Panc1 (cell line): Measurements from ENCODE around the gene CLCN4. TPM values are rescaled to one million over a fixed set of nuclear protein-coding genes. Genes with fewer than 3 reads are reported as not detected.

Experiments
- ATAC-seq: fragments of 200-7000 bp; cut with Tn5 transposase; 2 replicates; pipeline ENCODE4 v1.9.1; 2020; ENCODE audit warnings: mild to moderate bottlenecking, moderate library complexity
- BruUV-seq: library from RNA; stranded (reverse); fragments of 400-500 nt; replicated peaks from 2 replicates; lab custom pipeline; 2021; lab: Mats Ljungman, UMichigan
- CTCF ChIA-PET: fragments of 300-600 bp; sonication (Branson Sonifier 250); formaldehyde crosslinking; loops from one replicate; lab custom pipeline; 2022; ENCODE audit warnings: antibody characterized with exemption; lab: Charles Lee
- POLR2A ChIA-PET: fragments of 300-600 bp; sonication (Branson Sonifier 250); formaldehyde crosslinking; loops from one replicate; lab custom pipeline; 2022; ENCODE audit warnings: antibody characterized with exemption; lab: Charles Lee
- DNase-seq: peaks from one replicate; pipeline ENCODE4 v3.0.0-alpha.2; 2010; ENCODE audit warnings: low read depth, low spot score
- H3K27ac ChIP-seq: 2 replicates; pipeline ENCODE4 v1.5.1; 2011; ENCODE audit warnings: mild to moderate bottlenecking, low read length, inconsistent platforms
- H3K27me3 ChIP-seq: fragments of 200-500 bp; sonication (Bioruptor generic); 2 replicates; pipeline ENCODE4 v1.6.0; 2014; ENCODE audit warnings: low read length, inconsistent platforms; ENCODE audit not compliant: control insufficient read depth, insufficient read depth
- H3K36me3 ChIP-seq: fragments of 200-500 bp; sonication (Bioruptor generic); 2 replicates; pipeline ENCODE4 v1.5.1; 2014; ENCODE audit warnings: inconsistent platforms, mild to moderate bottlenecking, low read length, moderate library complexity; ENCODE audit not compliant: control insufficient read depth, insufficient read depth
- H3K4me1 ChIP-seq: 2 replicates; pipeline ENCODE4 v1.5.1; 2011; ENCODE audit warnings: inconsistent platforms, mild to moderate bottlenecking, low read length, moderate library complexity; ENCODE audit not compliant: control insufficient read depth, insufficient read depth
- H3K4me3 ChIP-seq, 2 experiments: 2 replicates each; pipeline ENCODE4 v1.5.1; 2011 to 2012; ENCODE audit warnings: low read depth in 2 of 2, low read length in 2 of 2, mild to moderate bottlenecking in 2 of 2, inconsistent platforms in 1 of 2, moderate library complexity in 1 of 2
- H3K9me3 ChIP-seq: fragments of 200-500 bp; sonication (Bioruptor generic); 2 replicates; pipeline ENCODE4 v1.5.1; 2014; ENCODE audit warnings: low read depth, mild to moderate bottlenecking, inconsistent platforms, low read length, moderate library complexity; ENCODE audit not compliant: control insufficient read depth, insufficient read depth
- POLR2AphosphoS5 ChIP-seq: IDR thresholded peaks from 2 replicates; pipeline ENCODE4 v1.6.1; 2012; ENCODE audit warnings: mild to moderate bottlenecking, low read depth, low read length, moderate library complexity
- SIN3A ChIP-seq: IDR thresholded peaks from 2 replicates; pipeline ENCODE4 v1.6.1; 2012; ENCODE audit warnings: low read depth, mild to moderate bottlenecking, low read length, moderate library complexity, borderline replicate concordance; ENCODE audit not compliant: insufficient read depth
- TCF7L2 ChIP-seq: IDR thresholded peaks from 2 replicates; pipeline ENCODE4 v1.6.1; 2011; ENCODE audit warnings: mild to moderate bottlenecking, low read depth, low read length, inconsistent platforms
- in situ Hi-C: cut with HindIII; loops from 2 replicates; pipeline ENCODE4 v1.10.0; 2016; ENCODE audit warnings: low sequenced_read_pairs, low pct_unique_long_range_greater_than_20kb
- intact Hi-C: fragments of 100-400 bp; cut with micrococcal nuclease; formaldehyde crosslinking; loops from one replicate; pipeline ENCODE4 v1.10.0; 2022; ENCODE audit not compliant: unreplicated experiment
- total RNA-seq: library from RNA; stranded (reverse); gene quantifications from one replicate; pipeline ENCODE4 v1.2.1, GENCODE V29; 2021; ENCODE audit not compliant: unreplicated experiment
- TF ChIP-seq, protein P1 (sequence below): fragments of 450-650 bp; IDR thresholded peaks from 2 replicates; pipeline ENCODE4 v1.5.1; 2017; ENCODE audit warnings: mild to moderate bottlenecking
- TF ChIP-seq, protein P2 (sequence below), 2 experiments: IDR thresholded peaks; 2 replicates each; pipeline ENCODE4 v1.6.1; 2011 to 2012; ENCODE audit warnings: low read depth in 2 of 2, control low read depth in 1 of 2, low read length in 1 of 2, mild to moderate bottlenecking in 1 of 2, moderate library complexity in 1 of 2; ENCODE audit not compliant: insufficient read depth in 1 of 2

Gene CLCN4
- total RNA-seq, 1 experiment from 2014 or later, result 2.5 TPM

DNA sequence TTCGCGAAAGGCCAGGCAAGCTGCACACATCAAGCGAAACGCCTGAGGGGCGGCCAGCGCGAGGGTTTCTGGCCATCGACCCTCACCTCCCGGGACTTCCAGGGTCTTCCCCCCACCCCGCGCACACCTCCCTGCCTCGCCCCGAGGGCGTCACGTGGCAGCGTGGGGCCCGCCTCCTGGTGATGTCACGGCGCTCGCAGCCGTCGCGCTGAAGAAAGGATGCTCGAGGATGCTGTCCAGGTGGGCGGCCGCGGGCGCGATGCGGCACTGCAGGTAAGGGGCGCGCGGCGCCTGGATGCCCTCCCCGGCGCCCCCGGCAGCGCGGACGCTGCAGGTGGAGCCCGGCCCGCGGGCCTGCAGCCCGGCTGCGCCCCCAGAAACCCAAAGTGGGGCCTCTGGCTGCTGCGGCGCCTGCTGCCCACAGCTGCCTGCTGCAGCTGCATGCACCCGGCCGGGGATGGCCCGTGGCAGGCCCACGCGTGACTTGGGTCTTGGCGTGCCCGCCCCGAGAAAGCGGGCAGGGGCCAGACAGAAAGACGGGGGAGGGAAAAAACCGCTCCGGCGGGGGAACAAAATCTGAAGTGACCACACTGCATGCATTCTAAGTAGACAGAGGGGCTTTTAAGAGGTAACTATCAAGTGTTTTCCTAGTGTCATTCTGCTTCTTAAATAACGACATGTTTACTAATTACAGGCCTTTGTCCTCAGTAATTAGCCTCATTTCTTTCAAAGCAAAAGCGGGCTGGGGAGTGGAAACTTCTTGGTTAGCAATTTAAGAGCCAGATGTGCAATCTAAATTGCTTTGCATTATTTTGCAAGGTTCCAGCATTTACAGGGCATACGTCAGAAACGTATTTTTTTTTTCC is 1.7 kb downstream of the CLCN4 start:
- CTCF ChIA-PET, result no interaction called here
- POLR2A ChIA-PET, result no interaction called here
- Histone ChIP-seq H3K36me3 (no peaks in the 10 kb centered on the region), H3K9me3 (no peaks in the 10 kb centered on the region), H3K4me1 (no peaks in the 10 kb centered on the region), H3K4me3 (peak overlapping the region; percentile 34 to 37), H3K27ac (no peak overlapping the region), H3K27me3 (no peaks in the 10 kb centered on the region)
- no TSS peak for BruUV-seq
- intact Hi-C loops (no loop called here), in situ Hi-C loops (no loop called here)
- ATAC-seq (peak; percentile 84), DNase-seq (no peak)
- no peak for TF ChIP-seq SIN3A
- TF ChIP-seq, protein P1, sequence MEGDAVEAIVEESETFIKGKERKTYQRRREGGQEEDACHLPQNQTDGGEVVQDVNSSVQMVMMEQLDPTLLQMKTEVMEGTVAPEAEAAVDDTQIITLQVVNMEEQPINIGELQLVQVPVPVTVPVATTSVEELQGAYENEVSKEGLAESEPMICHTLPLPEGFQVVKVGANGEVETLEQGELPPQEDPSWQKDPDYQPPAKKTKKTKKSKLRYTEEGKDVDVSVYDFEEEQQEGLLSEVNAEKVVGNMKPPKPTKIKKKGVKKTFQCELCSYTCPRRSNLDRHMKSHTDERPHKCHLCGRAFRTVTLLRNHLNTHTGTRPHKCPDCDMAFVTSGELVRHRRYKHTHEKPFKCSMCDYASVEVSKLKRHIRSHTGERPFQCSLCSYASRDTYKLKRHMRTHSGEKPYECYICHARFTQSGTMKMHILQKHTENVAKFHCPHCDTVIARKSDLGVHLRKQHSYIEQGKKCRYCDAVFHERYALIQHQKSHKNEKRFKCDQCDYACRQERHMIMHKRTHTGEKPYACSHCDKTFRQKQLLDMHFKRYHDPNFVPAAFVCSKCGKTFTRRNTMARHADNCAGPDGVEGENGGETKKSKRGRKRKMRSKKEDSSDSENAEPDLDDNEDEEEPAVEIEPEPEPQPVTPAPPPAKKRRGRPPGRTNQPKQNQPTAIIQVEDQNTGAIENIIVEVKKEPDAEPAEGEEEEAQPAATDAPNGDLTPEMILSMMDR, result no peak
- TF ChIP-seq POLR2AphosphoS5, result no peak
- TF ChIP-seq TCF7L2, result no peak
- TF ChIP-seq, protein P2, sequence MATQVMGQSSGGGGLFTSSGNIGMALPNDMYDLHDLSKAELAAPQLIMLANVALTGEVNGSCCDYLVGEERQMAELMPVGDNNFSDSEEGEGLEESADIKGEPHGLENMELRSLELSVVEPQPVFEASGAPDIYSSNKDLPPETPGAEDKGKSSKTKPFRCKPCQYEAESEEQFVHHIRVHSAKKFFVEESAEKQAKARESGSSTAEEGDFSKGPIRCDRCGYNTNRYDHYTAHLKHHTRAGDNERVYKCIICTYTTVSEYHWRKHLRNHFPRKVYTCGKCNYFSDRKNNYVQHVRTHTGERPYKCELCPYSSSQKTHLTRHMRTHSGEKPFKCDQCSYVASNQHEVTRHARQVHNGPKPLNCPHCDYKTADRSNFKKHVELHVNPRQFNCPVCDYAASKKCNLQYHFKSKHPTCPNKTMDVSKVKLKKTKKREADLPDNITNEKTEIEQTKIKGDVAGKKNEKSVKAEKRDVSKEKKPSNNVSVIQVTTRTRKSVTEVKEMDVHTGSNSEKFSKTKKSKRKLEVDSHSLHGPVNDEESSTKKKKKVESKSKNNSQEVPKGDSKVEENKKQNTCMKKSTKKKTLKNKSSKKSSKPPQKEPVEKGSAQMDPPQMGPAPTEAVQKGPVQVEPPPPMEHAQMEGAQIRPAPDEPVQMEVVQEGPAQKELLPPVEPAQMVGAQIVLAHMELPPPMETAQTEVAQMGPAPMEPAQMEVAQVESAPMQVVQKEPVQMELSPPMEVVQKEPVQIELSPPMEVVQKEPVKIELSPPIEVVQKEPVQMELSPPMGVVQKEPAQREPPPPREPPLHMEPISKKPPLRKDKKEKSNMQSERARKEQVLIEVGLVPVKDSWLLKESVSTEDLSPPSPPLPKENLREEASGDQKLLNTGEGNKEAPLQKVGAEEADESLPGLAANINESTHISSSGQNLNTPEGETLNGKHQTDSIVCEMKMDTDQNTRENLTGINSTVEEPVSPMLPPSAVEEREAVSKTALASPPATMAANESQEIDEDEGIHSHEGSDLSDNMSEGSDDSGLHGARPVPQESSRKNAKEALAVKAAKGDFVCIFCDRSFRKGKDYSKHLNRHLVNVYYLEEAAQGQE (IDR thresholded peaks at IDR 0.05; ENCODE audit: insufficient read depth in 1 of 2, low read depth in 2 of 2, low read length in 1 of 2), result no peak

DNA sequence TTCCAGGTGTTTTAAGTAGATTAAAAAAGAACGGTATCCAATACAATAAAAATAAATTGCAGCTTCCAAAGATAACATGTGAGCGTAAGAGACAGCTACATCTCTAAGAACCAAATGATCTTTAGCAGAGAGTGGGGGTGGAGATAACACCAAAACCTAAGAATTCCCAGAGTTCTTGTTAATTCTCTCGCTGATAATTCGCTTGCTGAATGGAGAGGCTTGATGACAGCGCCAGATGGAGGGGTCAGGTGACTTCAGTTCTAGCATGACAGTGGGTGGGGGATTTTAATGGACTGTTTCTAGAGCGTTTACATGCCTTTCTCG is 2.3 kb downstream of the CLCN4 start:
- ATAC-seq, result no peak
- no peak overlapping the region for H3K27ac ChIP-seq
- no peaks in the 10 kb centered on the region for H3K4me1 ChIP-seq
- CTCF ChIA-PET, result no interaction called here
- intact Hi-C loops (no loop called here), in situ Hi-C loops (no loop called here)
- no TSS peak for BruUV-seq
- H3K4me3 ChIP-seq, result no peak overlapping the region
- TF ChIP-seq, protein P2 (IDR thresholded peaks at IDR 0.05; ENCODE audit: insufficient read depth in 1 of 2, low read depth in 2 of 2, low read length in 1 of 2), result no peak
- TF ChIP-seq POLR2AphosphoS5, result no peak
- no peaks in the 10 kb centered on the region for H3K27me3 ChIP-seq
- DNase-seq, result no peak
- no peaks in the 10 kb centered on the region for H3K36me3 ChIP-seq
- H3K9me3 ChIP-seq, result no peaks in the 10 kb centered on the region
- POLR2A ChIA-PET, result no interaction called here
